ENCODE results near the gene ZC3H7A.

Gene ZC3H7A

GRCh38 chr16:11706180-11706742 is 90.8 kb downstream of the ZC3H7A start:
- Histone ChIP-seq H2AFZ (no peak overlapping the region), H3K9ac (no peak overlapping the region), H3K36me3 (ENCODE audit: control insufficient read depth, insufficient read depth, low read length) (no peaks in the 10 kb centered on the region), H3K27me3 (ENCODE audit: control insufficient read depth, insufficient read depth, low read length) (no peaks in the 10 kb centered on the region), H3K4me2 (ENCODE audit: low read length) (no peak overlapping the region), H3K4me3 (ENCODE audit: low read depth, low read length) (no peak overlapping the region), H3K27ac (no peak overlapping the region), H3K9me3 (ENCODE audit: control insufficient read depth, low read length) (no peaks in the 10 kb centered on the region), H3K4me1 (peaks cover 5% of the 10 kb centered on the region), H3K79me2 (peaks cover 15% of the 10 kb centered on the region)
- TF ChIP-seq CTCF (IDR thresholded peaks at IDR 0.05), result no peak

- no peak for TF ChIP-seq CTCF (IDR thresholded peaks at IDR 0.05)
- Histone ChIP-seq H2AFZ (no peak overlapping the region), H3K9me3 (ENCODE audit: control insufficient read depth, low read length) (no peaks in the 10 kb centered on the region), H3K4me3 (ENCODE audit: low read depth, low read length) (no peak overlapping the region), H3K79me2 (peaks cover 17% of the 10 kb centered on the region), H3K27ac (no peak overlapping the region), H3K4me2 (ENCODE audit: low read length) (no peak overlapping the region), H3K4me1 (peaks cover 5% of the 10 kb centered on the region), H3K27me3 (ENCODE audit: control insufficient read depth, insufficient read depth, low read length) (no peaks in the 10 kb centered on the region), H3K36me3 (ENCODE audit: control insufficient read depth, insufficient read depth, low read length) (no peaks in the 10 kb centered on the region), H3K9ac (no peak overlapping the region)
Observed at GRCh38 chr16:11705311-11706025, 91.6 kb downstream of the ZC3H7A start.
